DND-41 (cell line): ENCODE results near the gene TRPC4.

Source experiments
- ATAC-seq: fragments of 200-7000 bp; cut with Tn5 transposase; 3 replicates; pipeline ENCODE4 v1.9.1; 2021; ENCODE audit warnings: low read depth; ENCODE audit not compliant: insufficient read depth
- DNase-seq: peaks from one replicate; pipeline ENCODE4 v3.0.0-alpha.2; 2020
- H2AFZ ChIP-seq: 2 replicates; pipeline ENCODE4 v1.6.0; 2012; ENCODE audit warnings: low read depth, low read length
- H3K27ac ChIP-seq: 2 replicates; pipeline ENCODE4 v1.5.1; 2012; ENCODE audit warnings: low read length, inconsistent platforms
- H3K27me3 ChIP-seq: fragments of 200-600 bp; sonication (generic); 2 replicates; pipeline ENCODE4 v1.6.0; 2012; ENCODE audit warnings: low read length, mild to moderate bottlenecking, inconsistent platforms; ENCODE audit not compliant: insufficient read depth, poor library complexity
- H3K36me3 ChIP-seq: 2 replicates; pipeline ENCODE4 v1.5.1; 2012; ENCODE audit warnings: low read length, inconsistent platforms; ENCODE audit not compliant: insufficient read depth
- H3K4me1 ChIP-seq: 2 replicates; pipeline ENCODE4 v1.5.1; 2012; ENCODE audit warnings: mild to moderate bottlenecking, low read length; ENCODE audit not compliant: insufficient read depth
- H3K4me2 ChIP-seq: 2 replicates; pipeline ENCODE4 v1.6.0; 2012; ENCODE audit warnings: mild to moderate bottlenecking, moderate library complexity, low read length, inconsistent platforms; ENCODE audit not compliant: insufficient read depth
- H3K4me3 ChIP-seq, 2 experiments: fragments of 200-600 bp in 1 of 2; shearing (Covaris generic) in 1 of 2; 2 replicates each; pipeline ENCODE4 v1.5.1; 2012 to 2016; ENCODE audit warnings: inconsistent platforms in 2 of 2, low read length in 2 of 2, mild to moderate bottlenecking in 2 of 2, low read depth in 1 of 2, moderate library complexity in 1 of 2
- H3K79me2 ChIP-seq: 2 replicates; pipeline ENCODE4 v1.6.0; 2012; ENCODE audit warnings: low read length, inconsistent platforms; ENCODE audit not compliant: insufficient read depth
- H3K9ac ChIP-seq: 2 replicates; pipeline ENCODE4 v1.6.0; 2012; ENCODE audit warnings: low read depth, mild to moderate bottlenecking, inconsistent platforms, low read length, moderate library complexity
- H3K9me3 ChIP-seq: 2 replicates; pipeline ENCODE4 v1.5.1; 2012; ENCODE audit warnings: low read length, moderate library complexity, mild to moderate bottlenecking, inconsistent platforms; ENCODE audit not compliant: insufficient read depth, severe bottlenecking
- H4K20me1 ChIP-seq: 2 replicates; pipeline ENCODE4 v1.6.0; 2012; ENCODE audit warnings: low read length; ENCODE audit not compliant: insufficient read depth
- CTCF ChIP-seq: IDR thresholded peaks from 2 replicates; pipeline ENCODE4 v1.5.1; 2012; ENCODE audit warnings: borderline replicate concordance, low read length, moderate library complexity, mild to moderate bottlenecking; ENCODE audit not compliant: poor library complexity, severe bottlenecking; ENCODE audit errors: extremely low read depth
- EZH2 ChIP-seq: IDR thresholded peaks from 3 replicates; pipeline ENCODE4 v1.6.1; 2012; ENCODE audit warnings: borderline replicate concordance, low read depth, mild to moderate bottlenecking, moderate library complexity, low read length, inconsistent platforms; ENCODE audit not compliant: severe bottlenecking

Gene TRPC4

GRCh38 chr13:37769545-37769944 lies 100.0 kb downstream of the TRPC4 start:
- Histone ChIP-seq H3K4me2 (no peak overlapping the region), H4K20me1 (no peaks in the 10 kb centered on the region), H3K27ac (no peak overlapping the region), H3K9me3 (no peaks in the 10 kb centered on the region), H3K4me3 (no peak overlapping the region), H3K9ac (no peak overlapping the region), H2AFZ (no peak overlapping the region), H3K4me1 (no peaks in the 10 kb centered on the region), H3K27me3 (no peaks in the 10 kb centered on the region), H3K36me3 (no peaks in the 10 kb centered on the region), H3K79me2 (no peaks in the 10 kb centered on the region)
- TF ChIP-seq CTCF, result no peak
- TF ChIP-seq EZH2, result no peak
- DNase-seq (no peak), ATAC-seq (no peak)

- H4K20me1 ChIP-seq, result no peaks in the 10 kb centered on the region
- H3K79me2 ChIP-seq, result no peaks in the 10 kb centered on the region
- H3K4me3 ChIP-seq, result no peak overlapping the region
- no peak overlapping the region for H3K4me2 ChIP-seq
- H3K9me3 ChIP-seq, result no peaks in the 10 kb centered on the region
- no peaks in the 10 kb centered on the region for H3K27me3 ChIP-seq
- H2AFZ ChIP-seq, result no peak overlapping the region
- no peak for ATAC-seq
- no peak for DNase-seq
- H3K9ac ChIP-seq, result no peak overlapping the region
- no peaks in the 10 kb centered on the region for H3K36me3 ChIP-seq
- H3K4me1 ChIP-seq, result no peaks in the 10 kb centered on the region
- no peak overlapping the region for H3K27ac ChIP-seq
- TF ChIP-seq CTCF (no peak), EZH2 (no peak)
Observed at GRCh38 chr13:37769078-37769477, 100.5 kb downstream of the TRPC4 start.

DNA sequence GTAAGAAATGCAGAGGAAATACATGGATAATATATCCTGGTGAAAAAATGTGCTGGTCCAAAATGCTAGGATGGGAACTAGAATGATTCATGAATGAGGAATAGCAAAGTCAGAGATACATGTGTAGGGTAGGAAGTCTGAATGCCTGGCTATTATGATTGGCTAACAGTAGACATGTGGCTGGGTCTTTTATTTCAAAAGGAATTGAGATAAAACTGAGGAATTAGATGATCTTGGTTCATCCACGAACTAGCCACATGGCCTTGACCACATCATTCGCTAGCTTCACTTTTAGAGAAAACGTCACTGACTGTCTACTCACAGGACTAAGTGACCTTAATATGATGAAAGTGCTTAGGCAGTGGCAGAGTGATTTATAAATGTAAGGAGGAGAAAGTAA lies 103.1 kb downstream of the TRPC4 start:
- H3K4me3 ChIP-seq, result no peak overlapping the region

More for the DNA sequence above, 103.1 kb downstream of the TRPC4 start:
- no peak overlapping the region for H3K27ac ChIP-seq
- H3K9ac ChIP-seq, result no peak overlapping the region
- DNase-seq (no peak), ATAC-seq (no peak)
- H2AFZ ChIP-seq, result no peak overlapping the region
- no peak overlapping the region for H3K4me2 ChIP-seq
- H3K36me3 ChIP-seq, result no peaks in the 10 kb centered on the region
- no peaks in the 10 kb centered on the region for H4K20me1 ChIP-seq
- no peaks in the 10 kb centered on the region for H3K79me2 ChIP-seq
- H3K27me3 ChIP-seq, result no peaks in the 10 kb centered on the region
- H3K4me1 ChIP-seq, result no peaks in the 10 kb centered on the region
- no peak for TF ChIP-seq EZH2
- TF ChIP-seq CTCF, result no peak
- H3K9me3 ChIP-seq, result no peaks in the 10 kb centered on the region
